ENCODE measurements around the gene GALNT9.

The GALNT9 gene

DNA sequence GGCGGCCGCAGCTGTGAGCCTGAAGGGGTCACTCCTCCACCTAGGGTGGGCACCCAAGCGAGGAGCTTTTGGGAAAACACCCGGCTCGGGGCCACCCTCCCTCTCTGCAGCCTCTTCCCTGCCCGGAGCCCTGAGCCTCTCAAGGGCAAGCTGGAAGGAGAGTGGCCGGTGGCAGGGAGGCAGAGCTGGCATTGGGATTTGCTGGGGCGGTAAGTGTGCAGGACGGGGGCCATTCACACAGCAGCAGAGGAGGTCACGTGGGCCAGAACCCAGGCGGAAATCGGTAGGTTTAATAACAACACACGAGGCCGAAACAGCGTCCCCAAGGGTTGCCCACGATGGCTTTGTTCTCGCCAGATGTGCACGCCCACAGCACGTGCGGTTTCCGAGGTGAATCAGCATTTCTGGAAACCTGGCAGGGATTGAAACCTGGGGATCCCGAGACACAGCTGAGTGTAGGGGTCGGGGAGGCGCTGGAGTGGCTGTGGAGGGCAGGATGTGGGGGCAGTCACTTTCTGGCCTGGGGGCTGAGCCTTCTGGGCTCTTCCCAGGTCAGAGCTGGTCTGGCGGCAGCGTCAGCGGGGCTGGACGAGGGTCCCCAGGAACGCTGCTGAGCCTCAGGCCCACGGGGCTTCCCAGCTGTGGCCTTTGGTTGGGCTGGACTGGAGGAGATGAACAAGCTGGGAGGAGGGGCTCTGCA is 161.6 kb downstream of the GALNT9 start:
- peak in 2 of 5 experiments; percentile 0 to 8 for DNase-seq

DNA sequence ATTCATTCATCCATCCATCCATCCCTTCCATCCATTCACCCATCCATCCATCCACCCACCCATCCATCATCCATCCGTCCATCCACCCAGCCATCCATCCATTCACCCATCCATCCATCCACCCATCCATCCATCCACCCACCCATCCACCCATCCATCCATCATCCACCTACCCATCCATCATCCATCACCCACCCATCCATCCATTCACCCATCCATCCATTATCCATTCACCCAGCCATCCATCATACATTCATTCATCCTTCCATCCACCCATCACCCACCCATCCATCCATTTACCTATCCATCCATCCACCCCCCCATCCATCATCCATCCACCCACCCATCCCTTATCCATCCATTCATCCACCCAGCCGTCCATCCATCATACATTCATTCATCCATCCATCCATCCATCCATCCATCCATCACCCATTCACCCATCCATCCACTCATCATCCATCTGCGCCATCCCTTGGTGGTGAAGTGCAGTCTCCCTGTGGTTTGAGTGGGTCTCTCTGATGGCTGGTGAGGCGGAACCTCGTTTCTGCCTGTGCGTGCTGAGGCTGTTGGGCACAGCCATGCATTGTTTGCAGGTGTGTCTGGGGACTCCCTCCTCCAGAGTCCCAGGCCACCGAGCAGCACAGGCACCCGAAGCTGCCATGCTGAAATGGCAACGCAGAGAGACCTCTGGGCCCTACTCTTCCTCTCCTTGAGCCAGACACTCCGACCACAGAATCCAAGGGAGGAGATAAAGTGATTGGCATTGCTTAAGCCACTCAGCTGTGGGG is 162.4 kb downstream of the GALNT9 start:
- no peak for DNase-seq

DNA sequence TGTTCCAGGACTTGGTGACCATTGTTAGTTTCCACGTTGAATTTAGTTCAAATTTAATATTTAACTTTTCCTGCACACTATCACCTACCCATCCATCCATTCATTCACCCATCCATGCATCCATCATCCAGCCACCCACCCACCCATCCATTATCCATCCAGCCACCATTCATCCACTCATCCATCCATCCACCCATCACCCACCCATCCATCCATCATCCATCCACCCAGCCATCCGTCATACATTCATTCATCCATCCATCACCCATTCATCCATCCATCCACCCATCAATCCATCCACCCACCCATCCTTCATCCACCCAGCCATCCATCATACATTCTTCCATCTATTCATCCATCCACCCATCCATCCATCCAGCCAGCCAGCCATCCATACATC is 163.3 kb downstream of the GALNT9 start:
- no peak for DNase-seq

DNA sequence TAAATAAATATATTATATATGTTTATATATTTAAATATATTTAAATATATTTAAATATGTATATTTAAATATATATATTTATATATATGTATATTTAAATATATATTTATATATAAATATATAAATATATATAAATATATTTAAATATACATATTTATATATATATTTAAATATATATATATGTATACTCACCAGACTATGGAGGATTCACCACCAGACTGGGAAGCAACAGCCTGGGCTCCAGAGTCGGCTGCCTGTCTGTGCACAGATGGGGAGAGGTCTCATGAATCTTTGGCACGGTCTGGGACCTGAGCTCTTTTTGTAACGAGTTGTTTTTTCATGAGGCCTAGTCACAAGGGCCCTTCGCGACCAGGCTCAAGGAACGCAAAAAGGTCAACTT is 163.8 kb downstream of the GALNT9 start:
- no peak for DNase-seq

DNA sequence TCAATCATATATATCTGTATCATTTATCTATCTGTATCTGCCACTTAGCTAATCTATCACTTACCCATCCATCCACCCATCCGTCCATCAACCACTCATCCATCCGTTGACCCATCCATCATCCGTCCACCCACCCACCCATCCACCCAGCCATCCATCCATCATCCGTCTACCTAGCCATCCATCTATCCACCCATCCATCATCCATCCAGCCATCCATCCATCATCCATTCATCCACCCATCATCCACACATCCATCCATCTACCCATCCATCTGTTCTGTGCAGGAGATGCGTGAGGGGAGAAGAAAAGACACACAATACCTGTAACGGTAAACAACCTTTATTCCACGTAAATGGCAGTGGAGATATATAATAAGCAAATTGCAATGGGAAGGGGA is 165.0 kb downstream of the GALNT9 start:
- no peak for DNase-seq

DNA sequence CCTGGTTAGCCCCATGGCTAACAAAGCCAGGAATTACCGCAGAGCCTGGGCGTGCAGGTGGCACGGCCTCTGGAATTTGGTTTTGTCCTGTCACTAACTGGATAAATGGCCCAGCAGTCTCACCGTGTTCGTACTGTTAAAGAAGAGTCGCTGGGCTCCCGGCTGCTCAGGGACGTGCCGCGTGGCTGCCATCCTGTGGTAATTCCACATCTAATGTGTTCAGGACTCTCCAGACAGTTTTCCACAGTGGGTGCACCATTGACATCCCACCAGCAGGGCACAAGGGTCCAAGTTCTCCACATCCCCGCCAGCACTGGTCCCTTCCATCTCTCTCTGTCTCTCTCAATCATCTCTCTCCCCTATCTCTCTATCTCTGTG is 165.5 kb downstream of the GALNT9 start:
- peak in 1 of 5 experiments; percentile 0 for DNase-seq

DNA sequence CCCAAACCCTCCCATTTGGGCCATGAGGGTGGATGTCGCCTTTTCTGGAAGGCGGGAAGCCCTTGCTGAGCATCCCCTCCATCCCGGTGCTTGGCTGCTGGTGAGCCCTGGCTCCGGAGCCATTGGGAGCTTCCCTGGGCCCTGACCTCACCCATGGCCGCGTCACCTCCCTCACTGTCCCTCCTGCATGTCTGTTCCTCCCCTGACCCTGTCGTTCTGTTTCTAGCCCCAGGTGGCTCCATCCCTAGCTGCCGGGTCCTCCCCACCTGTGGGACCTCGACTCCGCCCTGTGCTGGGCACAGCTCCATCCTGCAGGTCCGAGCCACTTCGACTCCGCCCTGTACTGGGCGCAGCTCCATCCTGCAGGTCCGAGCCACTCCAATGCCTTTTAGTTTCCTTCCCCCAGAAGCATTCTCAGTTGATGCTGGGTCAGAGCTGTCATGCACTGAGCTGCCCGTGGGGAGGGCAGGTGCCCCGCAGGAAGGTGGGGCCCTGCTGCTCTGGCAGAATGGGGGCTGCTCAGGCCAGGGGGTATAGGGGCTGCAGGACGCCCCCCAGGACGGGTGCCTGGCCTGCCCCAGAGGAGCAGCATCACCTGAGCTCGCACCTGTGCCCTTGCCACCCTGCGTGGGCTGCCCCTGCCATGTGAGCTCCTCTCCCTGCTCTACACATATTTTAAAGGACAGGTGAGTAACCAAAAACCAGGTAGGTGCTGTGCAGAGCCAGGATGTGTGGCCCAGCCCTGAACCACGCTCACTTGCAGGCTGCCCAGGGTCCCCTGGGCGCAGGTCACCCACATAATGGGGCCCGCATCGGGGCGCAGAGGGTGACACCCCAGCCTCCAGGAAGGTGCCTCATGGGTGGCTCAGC is 166.1 kb downstream of the GALNT9 start:
- peak in 1 of 5 experiments; percentile 2 for DNase-seq

DNA sequence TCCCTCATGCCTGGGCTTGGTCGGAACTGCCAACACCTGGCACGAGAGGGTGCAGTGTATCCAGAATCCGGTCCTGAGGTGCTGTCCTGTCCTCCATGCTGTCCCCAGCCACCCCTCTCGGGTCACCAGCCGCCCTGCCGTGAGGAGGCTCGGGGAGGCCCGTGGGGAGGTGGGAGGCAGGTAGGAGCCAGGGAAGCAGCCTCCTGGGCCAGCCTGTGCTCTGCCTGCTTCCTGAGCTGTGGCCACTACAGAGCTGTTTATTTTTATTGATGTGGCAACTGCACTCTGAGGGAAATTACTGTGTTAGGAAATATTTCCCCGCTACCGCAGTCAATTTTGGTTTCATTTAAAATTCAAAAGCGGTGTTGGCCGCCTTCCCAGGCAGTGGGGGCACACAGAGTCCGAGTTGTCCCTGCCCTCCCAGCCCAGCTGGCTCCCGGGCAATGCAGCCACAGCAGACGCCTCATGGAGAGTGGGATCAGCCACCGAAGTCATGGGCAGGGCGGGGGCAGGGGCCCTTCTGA is 166.8 kb downstream of the GALNT9 start:
- DNase-seq, result peak in 1 of 5 experiments; percentile 6

DNA sequence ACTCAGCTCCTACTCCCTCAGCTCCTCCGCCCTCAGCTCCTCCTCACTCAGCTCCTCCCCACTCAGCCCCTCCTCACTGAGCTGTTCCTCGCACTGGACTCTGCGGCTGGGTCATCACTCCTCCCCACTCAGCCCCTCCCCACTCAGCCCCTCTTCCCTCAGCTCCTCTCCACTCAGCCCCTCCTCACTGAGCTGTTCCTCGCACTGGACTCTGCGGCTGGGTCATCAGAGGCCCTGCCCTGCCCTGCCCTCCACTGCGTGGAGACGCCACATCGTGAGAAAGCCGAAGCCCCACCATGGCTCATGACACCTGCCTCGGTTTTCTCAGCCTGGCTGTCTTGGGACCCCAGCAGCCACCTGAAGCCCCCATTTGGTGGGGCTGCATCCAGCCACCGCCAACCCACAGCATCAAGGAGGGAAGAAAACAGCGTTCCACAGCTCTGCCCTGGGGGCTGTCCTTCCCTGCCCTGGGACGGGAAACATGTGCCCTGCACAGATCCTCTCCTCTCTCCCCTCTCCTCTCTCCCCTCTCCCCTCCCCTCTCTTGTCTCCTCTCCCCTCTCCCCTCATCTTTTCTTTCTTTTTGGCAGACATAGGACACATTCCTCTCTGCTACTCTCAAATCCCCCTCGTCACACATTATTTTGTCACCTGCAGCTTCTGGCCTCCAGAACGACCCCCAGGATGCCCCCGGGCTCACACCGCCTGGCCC is 167.4 kb downstream of the GALNT9 start:
- peak in 1 of 5 experiments; percentile 1 for DNase-seq

DNA sequence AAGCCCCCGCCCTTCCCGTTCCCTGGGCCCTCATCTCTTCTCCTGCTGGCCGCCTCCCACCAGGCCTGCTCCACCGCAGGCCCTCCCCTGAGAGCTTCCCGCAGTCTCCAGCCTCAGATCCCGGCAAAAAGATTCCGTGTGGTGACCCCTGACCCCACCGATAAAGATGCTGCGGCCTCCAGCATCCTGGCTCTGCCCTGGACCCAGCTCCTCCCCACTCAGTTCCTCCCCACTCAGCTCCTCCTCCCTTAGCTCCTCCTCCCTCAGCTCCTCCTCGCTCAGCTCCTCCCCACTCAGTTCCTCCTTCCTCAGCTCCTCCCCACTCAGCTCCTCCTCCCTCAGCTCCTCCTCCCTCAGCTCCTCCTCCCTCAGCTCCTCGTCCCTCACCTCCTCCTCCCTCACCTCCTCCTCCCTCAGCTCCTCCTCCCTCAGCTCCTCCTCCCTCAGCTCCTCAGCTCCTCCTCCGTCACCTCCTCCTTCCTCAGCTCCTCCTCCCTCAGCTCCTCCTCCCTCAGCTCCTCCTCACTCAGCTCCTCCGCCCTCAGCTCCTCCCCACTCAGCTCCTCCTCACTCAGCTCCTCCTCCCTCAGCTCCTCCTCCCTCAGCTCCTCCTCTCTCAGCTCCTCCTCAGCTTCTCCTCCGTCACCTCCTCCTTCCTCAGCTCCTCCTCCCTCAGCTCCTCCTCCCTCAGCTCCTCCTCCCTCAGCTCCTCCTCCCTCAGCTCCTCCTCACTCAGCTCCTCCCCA is 168.2 kb downstream of the GALNT9 start:
- DNase-seq, result peak in 1 of 5 experiments; percentile 44

DNA sequence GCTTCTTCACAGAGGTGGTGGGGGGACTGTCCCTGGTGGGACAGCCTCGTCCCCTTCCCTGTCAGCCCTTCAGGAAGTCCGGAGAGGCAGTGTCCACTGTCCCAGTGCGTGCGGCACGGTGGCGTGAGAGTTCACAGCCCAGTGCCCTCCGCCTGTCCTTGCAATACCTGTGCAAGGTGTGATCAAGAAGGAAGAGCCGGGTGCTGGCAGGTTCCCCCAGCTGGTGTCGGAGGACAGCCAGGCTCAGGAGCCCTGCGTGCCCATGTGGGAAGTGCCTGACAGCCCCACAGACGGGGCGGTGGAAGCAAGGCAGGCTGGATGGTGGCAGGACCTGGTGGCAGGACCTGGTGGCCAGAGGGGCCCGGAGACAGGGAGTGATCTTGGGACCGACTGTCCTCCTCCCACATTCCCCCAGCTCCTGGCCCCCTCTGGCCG is 168.8 kb downstream of the GALNT9 start:
- DNase-seq, result peak in 1 of 5 experiments; percentile 7

DNA sequence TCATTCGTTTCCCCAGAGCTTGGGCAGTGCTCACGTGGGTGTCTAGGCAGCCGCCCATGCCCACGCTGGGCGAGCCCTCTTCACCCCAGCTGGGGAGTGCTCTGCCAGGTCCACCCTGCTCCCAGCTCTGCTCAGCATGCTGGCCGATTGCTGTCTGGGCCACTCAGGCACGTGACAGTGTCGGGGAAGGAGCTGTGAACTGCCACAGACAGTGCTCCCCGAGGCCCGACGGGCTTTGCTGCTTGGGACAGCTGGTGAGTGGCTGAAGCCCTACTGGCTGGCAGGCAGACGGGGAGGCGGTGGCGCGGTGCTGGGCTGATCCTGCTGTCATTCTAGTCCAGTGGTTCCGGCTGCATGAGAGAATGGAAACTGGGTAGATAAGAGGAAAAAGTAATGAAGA is 169.4 kb downstream of the GALNT9 start:
- DNase-seq, result peak in 1 of 5 experiments; percentile 6

DNA sequence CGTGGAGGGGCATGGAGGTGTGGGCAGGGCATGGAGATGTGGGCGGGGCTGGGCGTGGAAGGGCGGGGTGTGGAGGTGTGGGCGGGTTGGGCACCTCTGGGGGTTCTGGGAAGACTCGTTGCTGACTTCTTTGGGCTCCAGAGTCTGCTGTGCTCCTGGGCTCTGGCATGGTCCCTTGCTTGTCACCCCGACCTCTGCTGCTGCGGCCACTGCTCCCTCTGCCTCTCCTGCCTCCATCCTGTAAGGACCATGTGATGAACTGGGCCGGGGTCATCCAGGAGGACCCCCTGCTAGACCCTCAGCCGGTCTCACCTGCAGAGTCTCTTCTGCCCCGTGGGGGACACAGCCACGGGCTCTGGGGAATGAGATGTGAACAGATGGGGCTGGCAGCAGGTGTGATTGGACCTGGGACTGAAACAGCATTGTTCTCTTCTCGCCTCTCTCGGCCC is 169.8 kb downstream of the GALNT9 start:
- no peak for DNase-seq

DNA sequence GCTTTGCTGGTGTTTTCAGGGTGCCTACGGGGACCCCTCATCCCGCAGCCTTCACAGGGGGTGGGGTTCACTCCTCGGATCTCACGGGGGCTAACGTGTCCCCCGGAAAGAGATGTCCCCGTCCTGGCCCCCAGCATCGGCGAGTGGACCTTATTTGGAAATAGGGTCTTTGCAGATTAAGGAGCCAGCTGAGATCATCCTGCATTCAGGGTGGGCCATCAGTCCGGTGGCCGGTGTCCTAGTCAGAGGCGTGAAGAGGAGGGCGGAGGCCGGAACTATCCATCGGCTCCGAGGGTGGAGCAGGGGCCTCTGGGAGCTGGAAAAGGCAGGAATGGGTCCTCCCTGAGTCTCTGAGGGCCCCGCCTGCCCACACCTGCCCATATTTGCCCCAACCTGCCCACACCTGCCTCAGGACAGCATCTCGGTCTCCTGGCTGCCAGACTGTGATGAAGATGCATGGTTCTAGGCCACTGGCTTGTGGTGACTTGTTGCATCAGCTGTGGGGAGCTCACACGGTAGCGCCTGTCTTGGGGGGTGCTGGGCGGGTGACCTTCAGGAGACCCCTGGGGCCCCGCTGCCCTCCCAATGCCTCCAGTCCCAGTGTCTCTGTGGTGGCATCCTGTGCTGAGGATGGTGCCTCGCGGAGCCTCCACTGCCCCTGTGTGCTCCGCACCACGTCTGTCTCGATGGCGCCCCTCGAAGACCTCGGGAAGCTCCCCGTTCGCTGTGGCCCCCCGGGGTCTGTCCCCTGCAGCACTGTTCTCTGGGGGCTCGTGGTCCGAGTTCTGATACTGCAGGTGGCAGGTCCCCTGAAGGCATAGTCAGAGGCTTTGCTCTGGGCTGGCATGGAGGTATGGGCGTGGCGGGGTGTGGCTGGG is 170.5 kb downstream of the GALNT9 start:
- DNase-seq, result no peak

DNA sequence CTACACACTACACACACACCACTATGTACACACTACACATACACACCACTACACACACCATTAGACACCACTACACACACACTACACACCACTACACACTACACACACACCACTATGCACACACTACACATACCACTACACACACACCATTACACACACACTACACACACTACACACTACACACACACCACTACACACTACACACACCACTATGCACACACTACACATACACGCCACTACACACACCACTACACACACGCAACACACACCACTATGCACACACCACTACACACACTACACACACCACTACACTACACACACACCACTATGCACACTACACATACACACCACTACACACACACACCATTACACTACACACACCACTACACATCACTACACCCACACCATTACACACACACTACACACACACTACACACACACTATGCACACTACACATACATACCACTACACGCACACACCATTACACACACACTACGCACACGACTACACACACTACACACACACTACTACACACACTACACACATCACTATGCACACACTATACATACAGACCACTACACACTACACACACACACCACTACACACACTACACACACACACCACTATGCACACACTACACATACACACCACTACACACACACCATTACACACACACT is 171.5 kb downstream of the GALNT9 start:
- DNase-seq, result no peak

DNA sequence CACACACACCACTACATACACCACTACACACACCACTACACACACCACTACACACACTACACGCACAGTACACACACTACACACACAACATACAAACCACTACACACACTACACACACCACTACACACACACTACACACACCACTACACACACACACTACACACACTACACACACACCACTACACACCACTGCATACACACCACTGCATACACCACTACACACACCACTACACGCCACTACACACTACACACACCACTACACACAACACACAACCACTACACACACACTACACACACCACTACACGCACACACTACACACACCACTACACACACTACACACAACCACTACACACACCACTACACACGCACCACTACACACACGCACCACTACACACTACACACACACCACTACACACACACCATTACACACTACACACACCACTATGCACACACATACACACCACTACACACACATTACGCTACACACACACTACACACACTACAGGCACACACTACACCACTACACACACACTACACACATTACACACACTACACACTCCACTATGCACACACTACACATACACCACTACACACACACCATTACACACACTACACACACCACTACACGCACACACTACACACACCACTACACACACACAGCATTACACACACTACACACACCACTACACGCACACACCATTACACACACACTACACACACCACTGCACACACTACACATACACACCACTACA is 172.6 kb downstream of the GALNT9 start:
- DNase-seq, result no peak

DNA sequence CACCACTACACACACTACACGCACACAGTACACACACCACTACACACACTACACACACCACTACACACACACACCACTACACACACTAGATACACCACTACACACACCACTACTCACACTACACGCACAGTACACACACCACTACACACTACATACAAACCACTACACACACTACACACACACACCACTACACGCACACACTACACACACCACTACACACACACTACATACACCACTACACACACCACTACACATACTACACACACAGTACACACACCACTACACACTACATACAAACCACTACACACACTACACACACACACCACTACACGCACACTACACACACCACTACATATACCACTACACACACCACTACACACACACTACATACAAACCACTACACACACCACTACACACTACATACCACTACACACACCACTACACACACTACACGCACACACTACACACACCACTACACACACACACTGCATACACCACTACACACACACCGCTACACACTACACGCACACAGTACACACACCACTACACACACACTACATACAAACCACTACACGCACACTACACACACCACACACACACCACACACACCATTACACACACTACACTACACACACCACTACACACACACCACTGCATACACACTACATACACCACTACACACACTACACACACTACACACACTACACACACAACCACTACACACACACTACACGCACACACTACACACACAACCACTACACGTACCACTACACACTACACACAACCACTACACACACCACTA is 173.4 kb downstream of the GALNT9 start:
- DNase-seq, result no peak
